ENCODE measurements around the gene SLC4A5. TPM values are rescaled to one million over a fixed set of nuclear protein-coding genes. Genes with fewer than 3 reads are reported as not detected.

Gene SLC4A5
- total and polyA plus RNA-seq, 11 donors, result 0.36 to 4.1 (median 1.6) TPM

DNA sequence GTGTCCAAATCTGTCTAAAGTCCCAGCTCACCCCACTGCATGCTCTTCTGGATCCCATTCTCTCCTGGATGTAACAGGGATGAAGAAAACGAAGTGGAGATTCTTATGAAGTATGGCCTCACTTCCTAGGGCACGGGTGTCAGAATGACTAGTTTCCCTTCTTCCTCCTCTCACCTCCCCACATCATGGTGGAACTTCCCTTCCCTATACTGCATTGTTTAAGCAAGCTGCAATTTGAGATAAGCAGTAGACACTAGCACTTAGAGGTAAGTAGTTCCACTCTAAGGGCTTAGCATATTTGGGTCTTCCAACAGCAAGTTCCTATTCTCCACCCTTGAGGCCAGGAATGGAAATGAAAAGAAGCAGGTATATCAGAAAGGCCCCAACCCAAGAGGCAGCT, 29.7 kb downstream of the SLC4A5 start:
- Histone ChIP-seq H3K27ac (no peak overlapping the region), H3K36me3 (peaks cover 0 to 17% (median 0%) of the 10 kb centered on the region in 9 donors), H3K9me3 (no peaks in the 10 kb centered on the region), H3K27me3 (no peaks in the 10 kb centered on the region), H3K4me3 (no peak overlapping the region), H3K4me1 (peaks cover 0 to 8% (median 0%) of the 10 kb centered on the region in 12 donors)
- DNase-seq, result no peak
- TF ChIP-seq, protein P1, sequence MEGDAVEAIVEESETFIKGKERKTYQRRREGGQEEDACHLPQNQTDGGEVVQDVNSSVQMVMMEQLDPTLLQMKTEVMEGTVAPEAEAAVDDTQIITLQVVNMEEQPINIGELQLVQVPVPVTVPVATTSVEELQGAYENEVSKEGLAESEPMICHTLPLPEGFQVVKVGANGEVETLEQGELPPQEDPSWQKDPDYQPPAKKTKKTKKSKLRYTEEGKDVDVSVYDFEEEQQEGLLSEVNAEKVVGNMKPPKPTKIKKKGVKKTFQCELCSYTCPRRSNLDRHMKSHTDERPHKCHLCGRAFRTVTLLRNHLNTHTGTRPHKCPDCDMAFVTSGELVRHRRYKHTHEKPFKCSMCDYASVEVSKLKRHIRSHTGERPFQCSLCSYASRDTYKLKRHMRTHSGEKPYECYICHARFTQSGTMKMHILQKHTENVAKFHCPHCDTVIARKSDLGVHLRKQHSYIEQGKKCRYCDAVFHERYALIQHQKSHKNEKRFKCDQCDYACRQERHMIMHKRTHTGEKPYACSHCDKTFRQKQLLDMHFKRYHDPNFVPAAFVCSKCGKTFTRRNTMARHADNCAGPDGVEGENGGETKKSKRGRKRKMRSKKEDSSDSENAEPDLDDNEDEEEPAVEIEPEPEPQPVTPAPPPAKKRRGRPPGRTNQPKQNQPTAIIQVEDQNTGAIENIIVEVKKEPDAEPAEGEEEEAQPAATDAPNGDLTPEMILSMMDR (IDR thresholded peaks at IDR 0.05), result no peak
- no peak for TF ChIP-seq POLR2A (IDR thresholded peaks at IDR 0.05)
- no peak for ATAC-seq
- intact Hi-C loops (cut with DNase I), result no loop called here
- 49 to 80% (median 71%) methylated on average over 2 of the region's 2 CpGs for WGBS, 4 donors

DNA sequence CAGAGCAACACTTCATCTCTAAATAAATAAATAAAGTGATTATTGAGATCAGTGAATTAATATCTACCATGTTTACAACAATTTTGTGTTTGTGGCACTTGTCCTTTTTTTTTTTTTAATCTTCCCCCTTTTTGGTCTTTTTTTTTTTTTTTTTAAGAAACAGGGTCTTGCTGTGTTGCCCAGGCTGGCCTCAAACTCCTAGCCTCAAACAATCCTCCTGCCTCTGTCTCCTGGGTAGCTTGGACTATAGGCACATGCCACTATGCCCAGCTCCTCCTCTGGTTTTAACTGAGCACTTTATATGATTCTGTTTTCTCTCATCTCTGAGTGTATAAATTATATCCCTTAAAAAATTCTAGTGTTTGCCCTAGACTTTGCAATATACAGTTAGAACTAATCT, 30.3 kb downstream of the SLC4A5 start:
- TF ChIP-seq, protein P1 (IDR thresholded peaks at IDR 0.05), result no peak
- TF ChIP-seq POLR2A (IDR thresholded peaks at IDR 0.05), result no peak
- ATAC-seq, result no peak
- no peaks in the 10 kb centered on the region for H3K9me3 ChIP-seq
- DNase-seq, result no peak
- intact Hi-C loops (cut with DNase I), result no loop called here
- H3K27me3 ChIP-seq, result no peaks in the 10 kb centered on the region
- H3K36me3 ChIP-seq, result peaks cover 0 to 17% (median 0%) of the 10 kb centered on the region in 9 donors
- no peak overlapping the region for H3K27ac ChIP-seq
- peaks cover 0 to 7% (median 0%) of the 10 kb centered on the region in 12 donors for H3K4me1 ChIP-seq
- H3K4me3 ChIP-seq, result no peak overlapping the region

DNA sequence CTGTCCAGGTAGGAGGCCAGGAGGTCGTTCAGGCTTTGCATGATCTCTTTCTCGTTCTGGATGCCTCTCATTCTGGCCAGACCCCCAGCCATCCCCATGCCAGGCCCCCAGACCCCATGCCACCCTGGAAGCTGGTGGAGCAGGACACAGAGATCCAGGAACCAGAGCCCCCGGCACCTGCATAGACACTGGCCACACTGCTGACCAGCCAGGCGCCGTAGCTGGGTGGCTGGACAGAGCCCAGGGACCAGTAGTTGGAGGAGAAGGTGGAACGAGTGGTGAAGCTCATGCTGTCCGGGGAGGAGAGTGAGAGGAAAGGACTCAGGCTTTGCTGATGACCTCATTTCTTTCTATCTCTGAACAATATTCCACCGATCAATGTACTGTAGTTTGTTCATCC, 35.5 kb downstream of the SLC4A5 start:
- Histone ChIP-seq H3K4me1 (peaks cover 0 to 6% (median 0%) of the 10 kb centered on the region in 12 donors), H3K36me3 (peaks cover 0 to 3% (median 0%) of the 10 kb centered on the region in 9 donors), H3K27ac (no peak overlapping the region), H3K4me3 (no peak overlapping the region), H3K9me3 (no peaks in the 10 kb centered on the region), H3K27me3 (no peaks in the 10 kb centered on the region)
- intact Hi-C loops (cut with DNase I), result no loop called here
- ATAC-seq (no peak), DNase-seq (no peak)
- 84 to 95% (median 89%) methylated on average over 8 of the region's 8 CpGs for WGBS, 4 donors
- no peak for TF ChIP-seq POLR2A (IDR thresholded peaks at IDR 0.05)
- TF ChIP-seq, protein P1 (IDR thresholded peaks at IDR 0.05), result no peak

DNA sequence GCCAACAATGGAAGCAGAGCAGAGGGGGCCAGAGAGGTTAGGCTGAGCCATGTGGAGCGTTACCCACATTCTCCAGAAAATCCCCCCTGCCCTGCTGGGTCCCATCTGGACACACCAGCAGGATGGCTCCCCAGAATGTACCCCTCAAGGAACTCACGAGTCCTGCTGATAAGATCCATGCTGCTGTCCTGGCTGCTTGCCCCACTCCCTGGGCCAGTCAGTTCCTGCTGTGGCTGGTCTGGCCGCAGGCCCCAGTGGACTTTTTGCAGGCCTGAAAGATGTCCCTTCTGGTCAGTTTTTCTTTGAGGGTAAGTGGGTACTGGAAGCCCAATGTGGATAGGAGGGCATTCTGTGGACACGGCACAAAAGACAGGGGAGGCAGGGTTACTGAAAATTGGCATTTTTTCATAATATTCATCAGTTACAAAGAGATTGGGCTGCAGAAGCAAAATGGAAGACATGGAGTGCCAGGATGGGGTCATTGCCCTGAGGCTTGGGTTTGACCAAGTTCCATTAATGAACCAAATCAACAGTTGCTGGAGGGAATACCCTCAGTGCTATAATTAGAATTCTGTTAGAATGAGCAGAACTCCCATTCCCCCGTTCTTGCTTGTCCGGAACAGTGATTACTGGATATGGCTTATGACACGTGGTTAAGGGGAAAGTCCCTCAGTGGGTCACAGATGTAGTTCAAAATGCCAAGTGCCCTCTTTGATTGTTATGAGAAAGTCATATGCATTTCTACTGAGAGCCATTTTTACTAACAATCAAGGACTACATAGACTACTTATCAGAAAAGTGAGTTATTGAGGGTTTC, 38.7 kb downstream of the SLC4A5 start:
- TF ChIP-seq, protein P1 (IDR thresholded peaks at IDR 0.05), result no peak
- no peak for TF ChIP-seq POLR2A (IDR thresholded peaks at IDR 0.05)
- Histone ChIP-seq H3K4me1 (peaks cover 0 to 6% (median 0%) of the 10 kb centered on the region in 12 donors), H3K27ac (no peak overlapping the region), H3K4me3 (no peak overlapping the region), H3K27me3 (no peaks in the 10 kb centered on the region), H3K9me3 (peaks cover 0 to 3% (median 0%) of the 10 kb centered on the region in 12 donors), H3K36me3 (peaks cover 0 to 6% (median 0%) of the 10 kb centered on the region in 9 donors)
- ATAC-seq (peak in 2 of 4 donors; percentile 44 to 47), DNase-seq (peak in 1 of 5 donors; percentile 32)
- intact Hi-C loops (cut with DNase I), result no loop called here
- 62 to 76% (median 63%) methylated on average over 6 to 7 of the region's 7 CpGs for WGBS, 4 donors

Measured in heart left ventricle (tissue), 16 donors.